ENCODE data around the gene CEP126. TPM values are rescaled to one million over a fixed set of nuclear protein-coding genes. Genes with fewer than 3 reads are reported as not detected.

The CEP126 gene
- total RNA-seq, 1 experiment from 2014 or later, result 2.0 TPM

GRCh38 chr11:101889767-101890166, 25.0 kb upstream of the CEP126 start:
- CTCF ChIA-PET, result interaction anchor here (1.4 kb wide), 1 partner anchor 10 kb away, joined by 3 read pairs; no protein-coding TSS in a partner anchor
- TF ChIP-seq EZH2phosphoT487 (IDR thresholded peaks at IDR 0.05; ENCODE audit: borderline replicate concordance) (no peak), CEBPB (IDR thresholded peaks at IDR 0.05; ENCODE audit: low read depth) (no peak)
- Histone ChIP-seq H3K9me2 (ENCODE audit: insufficient read depth) (no peaks in the 10 kb centered on the region), H3K9ac (ENCODE audit: low read length) (no peak overlapping the region), H3K4me2 (ENCODE audit: low read length) (no peak overlapping the region), H2AFZ (ENCODE audit: low read depth, low read length, poor library complexity, severe bottlenecking) (no peak overlapping the region), H3K27ac (ENCODE audit: low read depth, low read length) (no peak overlapping the region), H3K9me3 (ENCODE audit: control insufficient read depth in 1 of 2, insufficient read depth in 1 of 2, low read depth in 1 of 2, low read length in 2 of 2) (no peaks in the 10 kb centered on the region), H3K4me3 (replicated peaks in 1 of 2; ENCODE audit: low read depth in 1 of 2, low read length in 2 of 2) (no peak overlapping the region), H4K20me1 (ENCODE audit: insufficient read depth) (no peaks in the 10 kb centered on the region), H3K79me2 (ENCODE audit: insufficient read depth, low read length) (no peaks in the 10 kb centered on the region), H3K36me3 (ENCODE audit: control insufficient read depth in 1 of 2, insufficient read depth in 2 of 2, low read length in 2 of 2) (no peaks in the 10 kb centered on the region), H3K27me3 (ENCODE audit: insufficient read depth, low read length) (no peaks in the 10 kb centered on the region), H3K4me1 (ENCODE audit: control insufficient read depth in 1 of 2, insufficient read depth in 2 of 2, low read length in 2 of 2) (no peaks in the 10 kb centered on the region)
- RAD21 ChIA-PET (ENCODE audit: low non-redundant PET in 1 of 2, low total read pairs in 2 of 2, uncharacterized antibody in 2 of 2, unreplicated experiment in 2 of 2), result no interaction called here
- intact Hi-C loops (cut with micrococcal nuclease), result no loop called here
- DNase-seq (ENCODE audit: low read depth, low spot score) (no peak), ATAC-seq (no peak)
- POLR2A ChIA-PET, result no interaction called here
- BruUV-seq (replicated peaks), result no TSS peak

GRCh38 chr11:101894505-101894904, 20.3 kb upstream of the CEP126 start:
- no TSS peak for BruUV-seq (replicated peaks)

More at GRCh38 chr11:101894505-101894904, 20.3 kb upstream of the CEP126 start:
- DNase-seq (ENCODE audit: low read depth, low spot score) (no peak), ATAC-seq (no peak)
- H3K9me2 ChIP-seq (ENCODE audit: insufficient read depth), result no peaks in the 10 kb centered on the region
- H3K9me3 ChIP-seq (ENCODE audit: control insufficient read depth in 1 of 2, insufficient read depth in 1 of 2, low read depth in 1 of 2, low read length in 2 of 2), result no peaks in the 10 kb centered on the region
- no peaks in the 10 kb centered on the region for H4K20me1 ChIP-seq (ENCODE audit: insufficient read depth)
- CTCF ChIA-PET, result no interaction called here
- H2AFZ ChIP-seq (ENCODE audit: low read depth, low read length, poor library complexity, severe bottlenecking), result no peak overlapping the region
- no peaks in the 10 kb centered on the region for H3K27me3 ChIP-seq (ENCODE audit: insufficient read depth, low read length)
- H3K4me1 ChIP-seq (ENCODE audit: control insufficient read depth in 1 of 2, insufficient read depth in 2 of 2, low read length in 2 of 2), result no peaks in the 10 kb centered on the region
- no peak overlapping the region for H3K9ac ChIP-seq (ENCODE audit: low read length)
- RAD21 ChIA-PET (ENCODE audit: low non-redundant PET in 1 of 2, low total read pairs in 2 of 2, uncharacterized antibody in 2 of 2, unreplicated experiment in 2 of 2), result no interaction called here
- POLR2A ChIA-PET, result no interaction called here
- H3K4me3 ChIP-seq (replicated peaks in 1 of 2; ENCODE audit: low read depth in 1 of 2, low read length in 2 of 2), result no peak overlapping the region
- H3K4me2 ChIP-seq (ENCODE audit: low read length), result no peak overlapping the region
- no peak overlapping the region for H3K27ac ChIP-seq (ENCODE audit: low read depth, low read length)
- TF ChIP-seq CTCF (IDR thresholded peaks at IDR 0.05 in 2 of 3, conservative IDR thresholded peaks at IDR 0.05 in 1 of 3; ENCODE audit: borderline replicate concordance in 1 of 3, insufficient read depth in 1 of 3, low read depth in 2 of 3, low read length in 2 of 3) (no peak), EZH2 (IDR thresholded peaks at IDR 0.05) (no peak), MAX (IDR thresholded peaks at IDR 0.05) (no peak), SP1 (IDR thresholded peaks at IDR 0.05; ENCODE audit: low read depth) (no peak), POLR2A (IDR thresholded peaks at IDR 0.05; ENCODE audit: borderline replicate concordance, extremely low read depth, insufficient read depth, insufficient read length) (no peak), ZNF274 (IDR thresholded peaks at IDR 0.05; ENCODE audit: low read depth, low read length) (no peak), CBX3 (IDR thresholded peaks at IDR 0.05; ENCODE audit: low read depth) (no peak), SRF (IDR thresholded peaks at IDR 0.05; ENCODE audit: low read depth) (no peak), RAD21 (IDR thresholded peaks at IDR 0.05; ENCODE audit: low read depth) (no peak), REST (IDR thresholded peaks at IDR 0.05; ENCODE audit: low read depth) (no peak), EZH2phosphoT487 (IDR thresholded peaks at IDR 0.05; ENCODE audit: borderline replicate concordance) (no peak), EGR1 (IDR thresholded peaks at IDR 0.05; ENCODE audit: low read depth) (no peak), TCF7L2 (IDR thresholded peaks at IDR 0.05; ENCODE audit: borderline replicate concordance, extremely low read depth, insufficient read depth, insufficient read length) (no peak), YY1 (IDR thresholded peaks at IDR 0.05; ENCODE audit: extremely low read depth, insufficient replicate concordance, low read depth, low read length) (no peak), ZFX (IDR thresholded peaks at IDR 0.05) (no peak)
- no peaks in the 10 kb centered on the region for H3K79me2 ChIP-seq (ENCODE audit: insufficient read depth, low read length)
- no peaks in the 10 kb centered on the region for H3K36me3 ChIP-seq (ENCODE audit: control insufficient read depth in 1 of 2, insufficient read depth in 2 of 2, low read length in 2 of 2)
- intact Hi-C loops (cut with micrococcal nuclease), result no loop called here
